HG02798 (cell line): ENCODE data around the gene LSAMP.
"Not testable (repeated sequence)": the region's sequence is repeated elsewhere in the genome, so short reads cannot be mapped to it uniquely, and the experiment has no call there.

ENCODE experiments used
- ATAC-seq: cut with Tn5 transposase; IDR thresholded peaks from one replicate; pipeline ENCODE4 v1.9.1; 2021; ENCODE audit warnings: mild to moderate bottlenecking; ENCODE audit not compliant: unreplicated experiment, poor library complexity

Gene LSAMP

DNA sequence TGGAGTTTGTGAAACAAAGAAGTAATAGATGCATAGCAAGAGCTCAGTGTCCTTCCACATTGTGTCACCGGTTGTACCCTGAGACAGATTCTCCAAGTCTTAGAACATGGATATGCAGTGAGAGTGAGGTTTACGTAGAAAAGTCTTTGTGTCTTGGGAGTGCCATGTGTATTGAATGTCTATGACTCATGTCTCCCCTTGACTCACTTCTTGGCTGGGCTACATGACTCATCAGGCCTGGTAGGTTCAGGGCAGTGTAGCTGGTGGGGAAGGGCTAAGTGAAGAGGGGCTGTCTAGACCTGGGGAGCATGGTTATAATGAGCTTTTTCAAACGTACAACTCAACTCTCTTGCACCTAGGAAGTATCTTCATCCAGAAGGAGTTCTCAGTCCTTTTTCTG, 654.5 kb downstream of the LSAMP start:
- peak; percentile 56 for ATAC-seq

DNA sequence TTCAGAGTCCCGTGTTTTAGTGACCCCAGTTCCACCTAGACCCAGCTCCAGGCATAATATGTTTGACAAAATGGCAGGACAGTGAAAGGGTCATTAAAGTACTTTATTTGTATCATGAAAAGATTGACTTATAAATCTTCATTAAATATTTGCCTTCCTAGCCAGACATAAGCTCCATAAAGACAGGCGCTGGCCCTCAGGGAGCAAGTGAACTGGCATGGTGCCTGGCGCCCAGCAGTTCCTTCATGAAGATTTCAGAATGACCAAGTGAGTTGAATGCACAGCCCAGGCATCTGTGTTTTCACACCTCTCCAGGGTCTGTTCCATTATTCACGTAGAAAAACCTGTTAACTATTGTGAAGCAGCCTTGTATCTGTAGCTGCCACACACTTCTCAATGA, 655.8 kb downstream of the LSAMP start:
- no peak for ATAC-seq

DNA sequence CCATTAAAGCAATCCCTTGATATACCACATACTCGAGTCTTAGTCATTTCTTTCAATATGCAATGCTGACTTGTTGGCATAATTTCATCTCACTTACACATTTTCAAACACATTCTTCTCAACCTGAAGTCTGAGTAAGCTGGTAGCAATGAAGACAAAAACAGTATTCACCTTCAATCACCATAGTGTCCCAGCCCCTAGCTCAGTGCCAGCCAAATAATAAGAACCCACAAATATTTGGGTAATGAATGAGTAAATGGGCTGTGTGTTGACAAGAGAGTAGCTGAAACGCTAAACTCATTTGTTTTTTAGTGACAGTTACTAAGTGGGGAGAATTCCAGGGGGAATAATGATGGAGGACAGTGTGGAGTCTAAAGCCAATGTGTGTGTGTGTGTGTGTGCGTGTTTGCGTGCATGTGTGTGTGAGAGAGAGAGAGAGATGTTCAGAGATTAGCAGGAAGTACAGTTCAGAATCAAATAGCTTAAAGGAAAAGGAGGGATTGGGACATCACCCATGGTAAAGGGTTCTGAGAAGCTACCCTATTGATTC, 656.3 kb downstream of the LSAMP start:
- no peak for ATAC-seq

DNA sequence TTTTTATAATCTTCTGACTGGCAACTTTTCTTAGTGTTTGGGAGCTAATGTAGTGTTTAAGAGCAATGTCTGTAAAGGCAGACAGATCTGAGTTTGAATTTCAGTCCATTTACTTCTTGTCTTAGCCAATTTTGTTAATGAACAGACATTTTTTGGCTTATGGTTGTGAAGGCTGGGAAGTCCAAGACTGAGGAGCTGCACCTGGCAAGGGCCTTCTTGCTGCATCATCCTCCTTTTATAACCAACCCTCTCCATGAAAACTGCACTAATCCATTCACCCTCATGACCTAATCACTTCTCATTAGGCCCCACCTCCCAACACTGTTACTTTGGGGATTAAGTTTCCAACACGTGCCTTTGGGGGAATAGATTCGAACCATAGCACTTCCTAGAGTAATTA, 657.5 kb downstream of the LSAMP start:
- no peak for ATAC-seq

DNA sequence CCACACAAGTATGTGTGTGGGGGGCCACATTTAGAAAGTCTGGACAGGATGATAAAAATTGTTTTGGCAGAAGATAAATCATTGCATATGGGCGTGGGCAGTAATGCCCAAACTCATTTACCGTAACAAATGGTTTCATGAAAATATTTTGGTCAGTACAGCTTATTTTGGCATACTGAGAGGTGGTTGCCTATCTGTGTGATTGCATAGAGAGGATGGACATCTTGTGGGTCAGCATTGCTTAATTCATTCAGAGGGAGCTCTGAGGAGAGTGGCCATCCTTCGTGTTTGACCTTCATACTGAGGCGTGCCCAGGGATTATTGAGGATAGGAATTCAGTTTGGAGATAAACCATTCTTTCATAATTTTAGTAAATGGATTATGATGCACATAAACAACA, 659.5 kb downstream of the LSAMP start:
- ATAC-seq = no peak

DNA sequence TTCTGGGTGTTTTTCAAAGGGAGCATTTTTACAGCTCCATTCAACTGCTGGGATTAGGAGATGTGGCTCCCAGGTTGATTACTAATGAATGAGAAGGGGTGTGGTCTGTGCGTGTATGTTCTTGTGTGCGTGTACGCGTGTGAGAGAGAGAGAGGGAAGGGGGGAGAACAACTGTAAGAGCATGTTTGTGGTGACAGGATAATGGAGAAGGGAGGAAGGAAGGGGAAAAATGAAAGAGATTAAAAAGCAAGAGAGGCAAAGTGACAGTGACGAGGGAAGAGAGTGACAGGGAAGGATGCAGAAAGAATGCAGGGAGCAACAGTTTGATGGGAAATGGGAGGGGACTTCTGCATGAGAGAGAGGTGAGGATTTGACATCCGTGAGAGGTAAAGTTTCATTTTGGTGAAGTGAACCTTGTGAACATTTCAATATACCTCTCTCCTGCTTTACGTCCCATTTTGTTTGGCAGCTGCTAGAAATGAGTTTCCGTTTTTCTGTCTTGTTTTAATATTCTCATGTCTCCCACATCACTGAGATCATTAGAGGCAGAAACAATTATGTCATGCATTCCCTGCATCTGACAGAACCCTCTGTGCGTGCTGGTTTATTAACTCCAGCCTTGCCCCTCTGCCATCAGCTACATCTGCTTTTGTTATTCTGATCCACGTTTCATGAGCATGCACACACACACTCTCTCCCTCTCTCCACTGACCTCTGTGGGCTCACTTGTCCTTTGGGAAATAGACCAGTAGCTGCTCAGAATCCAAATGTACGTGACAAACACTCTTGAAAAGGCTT, 660.3 kb downstream of the LSAMP start:
- ATAC-seq = no peak

DNA sequence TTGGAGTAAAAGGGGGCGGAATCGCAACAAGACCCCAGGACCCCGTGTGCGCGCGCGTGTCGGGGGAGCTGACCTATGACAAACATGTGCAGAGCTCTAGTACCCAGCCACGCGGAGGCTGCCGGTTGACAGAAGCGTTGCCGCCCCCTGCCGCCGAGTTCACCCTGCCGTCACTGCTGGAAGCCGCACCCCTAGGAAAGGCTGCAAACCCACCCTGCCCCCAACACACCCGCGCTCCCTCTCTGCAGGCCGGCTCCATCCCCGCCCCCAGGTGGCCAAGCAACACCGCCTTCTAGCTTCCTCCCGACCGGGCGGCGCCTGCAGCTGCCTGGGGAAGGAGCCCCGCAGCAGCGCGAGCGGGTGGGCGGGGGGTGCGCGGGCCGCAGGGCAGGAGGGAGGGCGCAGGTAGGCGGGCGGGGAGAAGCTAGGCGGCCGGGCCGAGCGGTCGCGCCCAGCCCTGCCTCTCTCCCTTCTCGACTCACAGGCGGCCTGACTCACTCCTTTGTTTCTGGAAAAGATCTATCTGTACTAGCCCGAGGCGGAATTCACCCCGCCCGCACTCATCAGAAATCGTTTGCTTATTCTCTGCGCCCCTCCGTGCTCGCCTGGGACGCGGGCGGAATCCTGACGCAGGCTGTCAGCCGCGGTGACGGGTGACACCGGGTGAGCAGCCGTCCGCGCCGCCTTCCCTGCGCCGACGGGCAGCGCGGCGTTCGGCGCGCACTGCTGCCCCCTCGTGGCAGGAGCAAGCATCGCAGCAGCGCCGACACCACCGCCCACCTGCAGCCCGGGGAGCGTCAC, 661.1 kb downstream of the LSAMP start:
- peak; percentile 88 for ATAC-seq

DNA sequence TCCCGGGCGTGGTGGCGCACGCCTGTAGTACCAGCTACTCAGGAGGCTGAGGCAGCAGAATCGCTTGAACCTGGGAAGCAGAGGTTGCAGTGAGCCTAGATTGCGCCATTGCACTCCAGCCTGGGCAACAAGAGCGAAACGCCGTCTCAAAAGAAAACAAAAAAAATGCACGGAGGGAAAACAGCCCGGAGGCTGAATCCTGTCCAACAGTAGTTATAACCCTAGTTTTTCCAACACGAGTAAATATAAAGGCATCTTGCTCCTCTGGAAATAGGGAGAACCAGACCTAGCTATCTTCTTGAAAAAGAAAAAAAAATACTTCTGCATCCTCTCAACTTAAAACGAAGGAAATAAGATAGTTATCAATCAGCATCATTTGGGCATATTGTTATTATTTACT, 661.9 kb downstream of the LSAMP start:
- not testable (repeated sequence) for ATAC-seq

DNA sequence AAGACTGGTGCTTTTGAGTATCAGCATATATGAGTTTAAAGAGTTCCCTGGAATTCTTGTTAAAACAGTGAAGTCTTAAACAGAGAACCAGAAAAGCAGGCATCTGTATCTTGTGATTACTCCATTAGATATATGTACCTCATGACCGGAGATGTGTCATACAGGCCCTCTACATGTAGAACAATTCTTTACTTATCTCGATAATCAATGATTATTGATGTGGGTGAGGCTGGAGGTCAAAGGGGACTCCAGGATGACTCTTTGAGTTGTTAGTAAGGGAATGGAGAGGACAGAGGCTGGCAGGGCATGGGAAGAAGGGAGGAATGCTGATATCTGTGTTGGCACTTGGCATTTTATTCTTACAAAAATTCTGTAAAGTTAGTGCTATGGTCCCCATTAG, 666.3 kb downstream of the LSAMP start:
- no peak for ATAC-seq

DNA sequence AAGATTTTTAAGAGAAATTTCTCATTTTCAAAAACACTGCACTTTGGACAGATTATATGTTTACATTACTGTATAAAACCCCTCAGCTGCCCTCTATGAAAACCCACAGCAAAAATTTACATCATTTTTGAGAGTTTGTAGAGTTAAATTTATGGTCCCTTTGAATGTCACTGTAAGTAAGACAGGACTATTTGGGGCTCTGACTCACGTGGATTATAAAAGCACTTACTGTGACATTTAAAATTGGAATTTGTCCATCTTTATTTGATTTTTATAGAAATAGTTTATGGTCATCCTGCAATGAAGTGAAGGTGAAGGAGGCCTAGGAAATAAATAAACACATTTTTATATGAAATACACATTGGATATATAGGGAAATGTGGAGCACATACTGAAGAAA, 672.3 kb downstream of the LSAMP start:
- ATAC-seq = no peak

DNA sequence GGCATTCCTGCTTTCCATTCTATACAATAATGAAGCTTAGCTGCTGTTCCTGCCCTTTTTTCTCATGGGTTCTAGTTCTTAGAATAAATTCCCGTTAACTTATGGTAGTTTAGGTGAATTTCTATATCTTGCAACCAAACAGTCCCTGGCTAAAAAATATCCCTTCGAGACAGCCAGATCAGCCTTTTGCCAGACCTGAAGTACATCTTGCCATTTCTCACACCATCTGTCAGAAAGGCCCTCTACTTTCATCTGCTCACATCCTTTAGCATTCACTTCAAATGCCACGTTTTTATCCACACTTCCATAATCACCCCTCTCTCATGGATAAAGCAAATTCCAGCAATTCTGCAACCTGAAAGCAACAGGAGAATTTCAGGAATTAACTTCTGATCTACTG, 676.6 kb downstream of the LSAMP start:
- no peak for ATAC-seq

DNA sequence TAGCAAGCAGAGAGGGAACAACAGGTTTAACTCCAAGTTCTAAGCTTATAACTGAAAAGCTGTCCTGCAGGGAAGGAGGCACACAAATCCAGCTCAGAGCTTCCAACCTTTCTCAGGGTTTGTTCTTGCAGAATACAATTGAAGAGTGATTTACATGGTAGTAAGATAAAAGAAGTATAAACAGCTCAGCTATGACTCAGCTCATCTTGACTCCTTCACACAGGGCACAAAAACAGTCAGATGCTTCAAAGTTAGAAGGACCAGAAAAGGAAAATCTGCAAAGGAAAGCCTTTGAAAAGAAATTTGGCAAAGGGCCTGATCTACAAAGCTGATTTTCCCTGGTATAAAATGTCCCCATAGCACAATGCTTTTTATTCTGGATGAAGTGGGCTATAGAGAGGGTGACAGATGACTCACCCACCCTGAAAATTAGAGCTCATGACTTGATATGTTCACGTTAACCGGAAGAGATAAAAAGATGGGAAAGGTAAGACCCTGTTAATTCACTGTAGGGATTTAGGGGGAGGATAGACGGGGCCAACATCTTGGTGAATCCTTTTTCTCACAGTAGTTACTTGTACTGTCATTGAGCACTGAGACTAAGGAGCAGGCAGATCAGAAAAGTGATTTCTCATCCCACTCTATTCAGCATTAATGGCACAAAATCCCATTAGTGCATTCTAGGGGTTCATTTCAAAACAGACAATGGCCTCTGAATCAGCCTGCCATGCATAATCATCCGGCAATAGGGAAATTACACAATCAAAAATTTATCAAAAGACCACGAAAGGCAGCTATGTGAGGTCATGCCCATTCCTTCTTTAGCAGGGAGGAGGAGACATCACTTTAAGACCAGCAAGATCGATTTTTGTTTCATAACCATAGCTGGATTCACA, 678.5 kb downstream of the LSAMP start:
- no peak for ATAC-seq

DNA sequence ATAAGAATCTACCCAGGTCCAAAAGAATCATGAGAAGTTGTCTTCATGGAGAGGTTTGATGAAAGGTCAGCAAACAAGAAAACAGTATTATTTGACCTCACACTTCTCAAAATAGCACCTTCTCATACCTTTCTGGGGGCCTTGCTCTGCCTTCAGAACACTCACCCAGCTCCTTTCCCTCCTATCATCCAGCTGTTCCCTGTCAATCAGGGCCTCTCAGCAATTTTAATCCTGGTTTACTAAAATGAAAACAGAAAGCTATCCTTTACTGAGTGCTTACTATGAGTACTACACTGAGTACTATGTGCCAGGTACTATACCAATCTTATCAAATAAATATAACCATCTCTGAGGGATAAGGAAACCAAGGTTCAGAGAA, 683.4 kb downstream of the LSAMP start:
- no peak for ATAC-seq

DNA sequence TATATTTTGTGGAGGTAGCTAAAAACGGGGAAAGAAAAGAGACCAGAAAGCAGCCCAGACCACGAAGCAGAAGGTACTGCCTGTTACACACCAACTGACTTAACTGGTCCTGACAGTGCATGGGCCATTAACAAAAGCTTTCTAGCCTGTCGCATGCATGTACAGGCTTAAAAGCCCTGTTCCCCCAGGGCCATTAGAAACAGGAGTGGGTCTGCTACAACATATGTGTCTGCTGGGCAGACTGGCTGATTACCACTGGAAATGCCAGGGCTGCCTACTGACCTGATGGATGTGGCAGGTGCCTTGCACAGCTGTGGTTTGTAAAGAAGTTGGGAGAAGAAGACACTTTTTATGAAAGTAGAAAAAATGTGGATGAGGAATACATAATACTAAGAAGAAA, 684.6 kb downstream of the LSAMP start:
- ATAC-seq = no peak

DNA sequence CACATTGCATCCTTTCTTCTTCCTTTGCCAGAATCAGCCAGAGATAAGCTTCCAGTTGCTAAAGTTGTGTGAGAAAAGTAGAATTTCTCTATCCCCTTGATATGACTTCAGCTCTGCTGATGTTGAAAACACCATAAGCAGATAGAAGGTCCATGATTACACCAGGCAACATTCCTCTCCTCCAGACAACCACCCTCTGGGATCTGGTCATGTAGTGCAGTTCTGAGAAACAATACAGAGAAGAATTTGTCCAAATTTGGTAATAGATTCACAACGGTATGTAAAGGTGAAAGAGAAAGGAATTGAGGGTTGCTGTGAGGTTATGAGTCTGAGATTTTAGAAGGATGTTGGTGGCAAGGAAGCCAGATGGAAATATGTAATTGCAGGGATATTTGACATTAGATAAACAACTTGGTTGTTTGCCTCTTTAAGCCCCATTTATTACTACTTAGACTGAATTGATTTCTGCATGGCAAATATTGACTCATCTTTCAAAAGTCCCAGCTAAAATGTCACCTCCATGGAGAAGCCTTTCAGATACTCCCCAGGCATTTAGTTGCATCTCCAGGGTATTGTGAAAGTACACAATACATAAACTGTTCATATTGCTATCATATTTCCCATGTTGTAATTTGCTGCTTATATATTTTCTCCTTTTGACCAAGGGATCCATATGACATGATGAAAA, 687.1 kb downstream of the LSAMP start:
- no peak for ATAC-seq

DNA sequence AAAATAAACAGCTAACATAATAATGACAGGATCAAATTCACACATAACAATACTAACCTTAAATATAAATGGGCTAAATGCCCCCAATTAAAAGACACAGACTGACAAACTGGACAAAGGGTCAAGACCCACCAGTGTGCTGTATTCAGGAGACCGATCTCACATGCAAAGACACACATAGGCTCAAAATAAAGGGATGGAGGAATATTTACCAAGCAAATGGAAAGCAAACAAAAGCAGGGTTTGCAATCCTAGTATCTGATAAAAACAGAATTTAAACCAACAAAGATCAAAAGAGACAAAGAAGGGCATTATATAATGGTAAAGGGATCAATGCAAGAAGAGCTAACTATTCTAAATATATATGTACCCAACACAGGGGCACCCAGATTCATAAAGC, 692.3 kb downstream of the LSAMP start:
- ATAC-seq = not testable (repeated sequence)
